GM21526 (cell line): ENCODE results near the gene DAB1.
"Not testable (repeated sequence)": the region's sequence is repeated elsewhere in the genome, so short reads cannot be mapped to it uniquely, and the experiment has no call there.

Source experiments
- ATAC-seq: cut with Tn5 transposase; IDR thresholded peaks from one replicate; pipeline ENCODE4 v1.9.1; 2021; ENCODE audit warnings: moderate library complexity; ENCODE audit not compliant: unreplicated experiment, low FRiP score

The DAB1 gene

DNA sequence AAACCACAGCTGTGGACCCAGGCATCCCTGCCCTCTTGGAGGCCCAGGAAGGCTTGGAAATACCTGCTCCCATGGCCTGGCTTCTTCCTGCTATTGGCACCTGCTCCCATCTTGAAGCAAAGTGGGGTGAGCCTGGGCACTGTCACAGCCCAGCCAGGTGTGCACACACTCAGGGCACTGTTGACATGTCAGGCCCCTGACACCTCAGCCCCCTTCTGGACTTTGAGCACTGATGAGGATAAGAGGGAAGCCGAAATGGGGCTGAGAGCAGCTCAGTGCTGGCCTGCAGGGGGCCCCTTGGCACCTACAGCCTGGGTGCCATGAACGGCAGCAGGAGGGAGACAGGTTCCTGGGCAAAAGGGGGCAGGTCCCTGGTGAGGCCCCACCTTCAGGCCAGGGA lies 55.9 kb downstream of the DAB1 start:
- no peak for ATAC-seq

DNA sequence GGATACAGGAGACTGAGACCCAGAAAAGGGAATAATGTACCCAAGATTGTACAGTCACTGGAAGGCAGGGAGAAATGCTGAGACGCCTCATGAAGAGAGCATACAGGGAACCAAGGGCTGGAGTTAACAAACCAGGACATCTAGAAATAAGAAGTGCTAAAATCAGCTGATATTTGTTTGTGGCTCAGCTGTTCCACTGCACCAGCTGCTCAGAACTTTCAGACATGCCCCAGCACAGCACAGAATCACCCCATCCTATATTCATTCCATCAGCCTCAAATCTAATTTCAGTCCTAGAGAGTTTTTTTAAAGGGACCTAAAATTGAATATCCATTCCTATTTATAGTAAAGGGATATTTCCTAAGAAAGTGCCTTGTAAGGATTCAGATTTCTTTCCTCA lies 60.2 kb downstream of the DAB1 start:
- no peak for ATAC-seq

GRCh38 chr1:57363165-57363564 lies 60.7 kb downstream of the DAB1 start:
- ATAC-seq: no peak

GRCh38 chr1:57362480-57362879 lies 61.4 kb downstream of the DAB1 start:
- ATAC-seq: no peak

GRCh38 chr1:57361516-57361915 lies 62.3 kb downstream of the DAB1 start:
- ATAC-seq: no peak

GRCh38 chr1:57360846-57361407 lies 62.9 kb downstream of the DAB1 start:
- no peak for ATAC-seq

GRCh38 chr1:57357462-57357861 lies 66.4 kb downstream of the DAB1 start:
- no peak for ATAC-seq

DNA sequence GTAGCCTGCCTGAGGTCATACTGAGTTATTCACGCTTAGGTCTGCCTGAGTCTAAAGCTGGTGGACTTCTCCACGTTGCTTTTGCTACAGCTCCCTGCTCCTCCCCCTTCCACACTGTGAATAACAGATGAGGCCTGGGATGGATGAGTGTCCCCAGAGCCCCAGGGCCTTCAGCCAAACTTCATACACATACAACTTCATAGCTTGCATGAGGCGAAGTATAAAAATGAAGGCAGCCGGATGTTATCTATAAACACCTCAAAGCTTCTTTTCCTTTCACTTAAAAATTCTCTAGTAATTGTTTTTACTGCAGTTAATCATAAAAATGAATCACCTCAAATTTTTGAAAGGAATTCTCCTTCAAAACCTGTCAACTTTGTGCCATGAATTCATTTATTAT lies 70.2 kb downstream of the DAB1 start:
- ATAC-seq: no peak

GRCh38 chr1:57350610-57351009 lies 73.2 kb downstream of the DAB1 start:
- no peak for ATAC-seq

DNA sequence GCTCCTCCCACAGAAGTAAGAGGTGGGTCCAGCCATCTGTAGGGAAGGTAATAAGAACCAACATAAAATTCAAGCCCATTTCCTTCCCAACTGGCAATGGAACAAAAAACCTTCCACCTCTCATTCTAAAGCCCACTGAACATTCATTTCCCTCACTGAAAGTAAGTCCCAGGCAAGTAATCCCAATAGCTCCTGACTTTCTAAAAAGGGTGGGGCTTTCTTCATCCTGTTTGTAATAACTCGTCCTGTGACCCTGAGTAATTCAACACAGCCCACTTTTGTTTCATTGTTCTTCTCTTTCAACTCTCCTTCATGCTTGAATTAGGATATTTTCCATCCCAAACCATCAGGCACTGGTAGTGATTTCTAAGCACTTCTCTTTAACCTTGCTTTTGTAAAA lies 74.9 kb downstream of the DAB1 start:
- no peak for ATAC-seq

DNA sequence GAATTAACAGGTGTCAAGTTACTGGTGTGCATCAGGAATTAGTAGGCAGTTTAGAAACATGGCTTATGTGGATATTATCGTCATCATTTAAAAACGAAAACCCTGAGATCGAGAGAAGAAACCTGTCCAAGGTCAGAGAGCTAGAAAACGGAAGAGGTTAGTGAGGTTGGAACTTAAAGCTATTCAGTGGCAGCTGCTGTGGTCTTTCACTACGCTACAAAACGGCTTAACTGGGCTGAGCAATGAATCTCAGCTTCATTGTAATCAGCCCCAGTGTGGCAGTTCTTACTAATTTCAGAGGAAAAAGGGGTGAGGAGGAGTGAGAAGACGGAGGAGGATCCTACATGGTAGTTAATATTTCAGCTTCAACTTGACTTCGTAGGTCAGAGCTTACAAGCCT lies 77.9 kb downstream of the DAB1 start:
- no peak for ATAC-seq

DNA sequence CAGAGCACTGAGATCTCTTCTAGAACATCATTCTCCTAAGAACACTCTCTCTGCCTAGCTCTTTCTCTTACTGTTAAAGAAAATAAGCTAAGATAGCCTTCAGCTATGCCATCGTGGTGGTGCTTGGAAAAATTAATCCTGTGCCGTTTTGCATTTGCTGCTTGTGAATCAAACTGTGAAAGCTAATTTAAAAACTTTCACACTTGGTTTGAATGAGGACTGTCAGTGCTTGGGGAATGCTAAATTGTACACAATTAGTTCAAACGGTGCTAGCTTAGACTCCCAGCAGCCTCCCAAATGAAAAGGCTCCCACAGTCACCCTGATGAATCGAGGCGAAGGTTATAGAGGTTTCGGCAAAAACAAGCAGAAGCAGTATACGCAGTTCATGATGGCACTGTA lies 79.6 kb downstream of the DAB1 start:
- ATAC-seq: no peak

DNA sequence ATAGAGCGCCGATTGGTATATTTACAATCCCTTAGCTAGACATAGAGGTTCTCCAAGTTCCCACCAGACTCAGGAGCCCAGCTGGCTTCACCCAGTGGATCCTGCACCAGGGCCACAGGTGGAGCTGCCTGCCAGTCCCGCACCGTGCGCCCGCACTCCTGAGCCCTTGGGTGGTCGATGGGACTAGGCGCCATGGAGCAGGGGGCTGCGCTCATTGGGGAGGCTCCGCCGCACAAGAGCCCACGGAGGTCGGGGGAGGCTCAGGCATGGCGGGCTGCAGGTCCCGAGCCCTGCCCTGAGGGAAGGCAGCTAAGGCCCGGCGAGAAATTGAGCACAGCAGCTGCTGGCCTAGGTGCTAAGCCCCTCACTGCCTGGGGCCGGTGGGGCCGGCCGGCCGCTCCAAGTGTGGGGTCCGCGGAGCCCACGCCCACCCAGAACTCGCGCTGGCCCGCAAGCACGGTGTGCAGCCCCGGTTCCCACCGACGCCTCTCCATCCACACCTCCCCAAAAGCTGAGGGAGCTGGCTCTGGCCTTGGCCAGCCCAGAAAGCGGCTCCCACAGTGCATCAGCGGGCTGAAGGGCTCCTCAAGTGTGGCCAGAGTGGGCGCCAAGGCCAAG lies 80.5 kb downstream of the DAB1 start:
- ATAC-seq: not testable (repeated sequence)

DNA sequence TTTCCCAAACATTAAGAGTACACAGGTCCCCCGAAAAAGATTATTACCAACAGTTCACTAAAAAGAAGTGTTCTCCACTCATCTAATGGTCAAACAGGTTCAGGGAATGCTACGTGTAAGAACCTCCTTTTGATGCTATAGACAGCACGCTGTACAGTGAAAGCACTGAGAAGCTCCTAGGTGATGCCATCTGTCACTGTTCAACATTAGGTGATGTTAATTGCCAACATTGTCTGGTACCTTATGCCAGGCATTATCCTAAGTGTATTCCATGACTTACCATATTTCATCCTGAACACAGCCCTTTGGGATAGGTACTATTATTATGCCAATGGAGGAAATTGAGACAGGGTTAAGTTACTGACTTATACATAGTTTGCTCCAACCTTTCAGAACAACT lies 82.1 kb downstream of the DAB1 start:
- ATAC-seq: no peak

DNA sequence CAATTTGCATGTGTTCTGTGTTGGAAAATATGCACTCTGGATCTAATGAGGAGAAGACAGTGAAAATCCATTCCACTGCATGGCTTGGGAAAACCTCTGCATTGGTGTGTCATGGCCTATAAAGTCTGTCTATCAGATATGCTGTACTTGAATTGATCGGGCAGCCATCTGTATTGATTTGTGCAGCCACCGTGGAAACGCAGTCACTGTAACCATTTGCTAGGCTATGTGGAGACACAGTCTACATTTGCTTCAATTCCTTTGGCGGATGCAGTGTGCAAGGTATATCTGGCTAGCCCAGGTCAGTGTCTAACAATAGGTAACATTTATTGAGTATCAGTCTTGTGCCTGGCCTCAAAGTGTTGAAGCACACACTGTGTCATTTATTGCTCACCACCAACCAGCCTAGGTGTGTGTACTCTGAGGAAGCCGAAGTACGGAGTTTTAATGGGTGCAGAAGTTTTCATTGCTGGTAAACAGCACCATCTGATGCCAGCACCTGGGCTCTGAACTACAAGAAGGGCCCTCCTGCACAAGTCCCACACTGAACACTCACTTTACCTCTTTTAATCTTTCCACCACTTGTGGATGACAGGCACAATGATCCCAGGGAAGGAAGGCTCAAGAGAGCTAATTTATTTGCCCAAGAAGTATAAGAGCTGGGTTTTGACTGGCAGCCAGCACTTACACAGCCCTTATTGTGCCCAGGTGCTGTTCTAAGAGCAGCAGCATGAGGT lies 83.4 kb downstream of the DAB1 start:
- ATAC-seq: no peak

DNA sequence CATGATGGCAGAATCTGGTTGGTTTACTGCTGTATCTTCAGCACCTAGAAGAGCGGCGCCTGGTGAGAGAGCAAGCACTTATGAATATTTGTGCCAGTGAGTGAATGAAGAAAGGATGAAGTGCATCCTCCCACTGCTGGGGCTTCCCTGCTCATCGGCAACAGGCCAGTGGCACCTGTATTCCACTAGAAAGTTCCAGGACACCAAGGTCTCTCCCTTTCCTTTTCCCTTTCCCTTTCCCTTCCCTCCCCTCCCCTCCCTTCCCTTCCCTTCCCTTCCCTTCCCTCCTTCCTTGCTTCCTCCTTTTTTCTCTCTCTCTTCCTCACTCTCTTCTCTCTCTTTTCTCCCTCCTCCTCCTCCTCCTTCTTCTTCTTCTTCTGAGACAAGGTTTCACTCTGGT lies 86.2 kb downstream of the DAB1 start:
- ATAC-seq: no peak

GRCh38 chr1:57336793-57337192 lies 87.1 kb downstream of the DAB1 start:
- ATAC-seq: no peak

GRCh38 chr1:57331620-57332019 lies 92.2 kb downstream of the DAB1 start:
- no peak for ATAC-seq

- no peak for ATAC-seq
These were observed 93.9 kb downstream of the DAB1 start for GRCh38 chr1:57329937-57330336.

- ATAC-seq: no peak
These were observed 94.8 kb downstream of the DAB1 start for GRCh38 chr1:57329001-57329527.

DNA sequence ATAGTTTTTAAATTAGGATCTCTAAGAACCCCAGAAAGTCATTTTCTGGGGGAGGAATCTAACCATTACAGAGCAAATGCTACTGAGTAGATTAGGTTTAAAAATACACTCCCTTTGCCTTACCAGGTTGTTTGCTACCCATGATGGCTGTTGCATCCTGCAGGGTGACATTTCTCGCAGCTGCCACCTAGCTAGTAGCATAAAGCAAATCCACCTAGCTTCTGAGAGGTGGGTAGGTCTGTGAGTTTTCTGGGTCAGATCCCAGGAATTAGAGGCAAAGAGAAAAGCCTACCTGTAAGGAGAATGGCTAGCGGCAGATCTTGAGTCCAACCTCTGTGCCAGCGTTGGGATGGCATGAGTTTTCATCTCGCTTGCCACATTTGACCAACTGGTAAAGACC lies 95.9 kb downstream of the DAB1 start:
- no peak for ATAC-seq

- no peak for ATAC-seq
These were observed 96.5 kb downstream of the DAB1 start for GRCh38 chr1:57327336-57327735.
